ENCODE results near the gene PTPRK. TPM values are rescaled to one million over a fixed set of nuclear protein-coding genes. Genes with fewer than 3 reads are reported as not detected.

Gene PTPRK
- total and polyA plus RNA-seq, 8 donors: 57.0 to 90.4 (median 78.6) TPM

DNA sequence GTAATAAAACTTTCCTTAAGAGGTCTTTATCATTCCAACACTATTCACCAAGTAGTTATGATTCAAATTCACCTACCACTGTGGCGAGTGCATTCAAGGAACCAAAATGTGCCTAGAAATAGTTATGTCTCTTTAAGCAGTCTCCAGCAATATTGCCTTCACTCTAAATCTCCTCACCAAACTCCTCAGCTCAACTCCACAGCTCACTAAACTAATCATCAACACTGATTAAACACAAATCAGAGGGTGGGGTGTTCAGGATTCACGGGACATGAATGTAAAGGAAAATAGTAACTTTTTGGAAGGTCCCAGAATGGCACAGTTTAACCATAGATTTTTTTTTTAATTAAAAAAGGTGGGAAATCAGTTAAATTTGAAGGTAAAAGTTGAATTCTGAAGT is 549.0 kb downstream of the PTPRK start:
- TF ChIP-seq, protein P1, sequence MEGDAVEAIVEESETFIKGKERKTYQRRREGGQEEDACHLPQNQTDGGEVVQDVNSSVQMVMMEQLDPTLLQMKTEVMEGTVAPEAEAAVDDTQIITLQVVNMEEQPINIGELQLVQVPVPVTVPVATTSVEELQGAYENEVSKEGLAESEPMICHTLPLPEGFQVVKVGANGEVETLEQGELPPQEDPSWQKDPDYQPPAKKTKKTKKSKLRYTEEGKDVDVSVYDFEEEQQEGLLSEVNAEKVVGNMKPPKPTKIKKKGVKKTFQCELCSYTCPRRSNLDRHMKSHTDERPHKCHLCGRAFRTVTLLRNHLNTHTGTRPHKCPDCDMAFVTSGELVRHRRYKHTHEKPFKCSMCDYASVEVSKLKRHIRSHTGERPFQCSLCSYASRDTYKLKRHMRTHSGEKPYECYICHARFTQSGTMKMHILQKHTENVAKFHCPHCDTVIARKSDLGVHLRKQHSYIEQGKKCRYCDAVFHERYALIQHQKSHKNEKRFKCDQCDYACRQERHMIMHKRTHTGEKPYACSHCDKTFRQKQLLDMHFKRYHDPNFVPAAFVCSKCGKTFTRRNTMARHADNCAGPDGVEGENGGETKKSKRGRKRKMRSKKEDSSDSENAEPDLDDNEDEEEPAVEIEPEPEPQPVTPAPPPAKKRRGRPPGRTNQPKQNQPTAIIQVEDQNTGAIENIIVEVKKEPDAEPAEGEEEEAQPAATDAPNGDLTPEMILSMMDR (IDR thresholded peaks at IDR 0.05): no peak
- Histone ChIP-seq H3K36me3 (peaks cover 0 to 45% of the 10 kb centered on the region in 2 donors), H3K9me3 (no peaks in the 10 kb centered on the region), H3K27me3 (no peaks in the 10 kb centered on the region), H3K4me1 (no peaks in the 10 kb centered on the region), H3K27ac (no peak overlapping the region), H3K4me3 (no peak overlapping the region)
- intact Hi-C loops (cut with DNase I): no loop called here
- DNase-seq (no peak), ATAC-seq (no peak)

DNA sequence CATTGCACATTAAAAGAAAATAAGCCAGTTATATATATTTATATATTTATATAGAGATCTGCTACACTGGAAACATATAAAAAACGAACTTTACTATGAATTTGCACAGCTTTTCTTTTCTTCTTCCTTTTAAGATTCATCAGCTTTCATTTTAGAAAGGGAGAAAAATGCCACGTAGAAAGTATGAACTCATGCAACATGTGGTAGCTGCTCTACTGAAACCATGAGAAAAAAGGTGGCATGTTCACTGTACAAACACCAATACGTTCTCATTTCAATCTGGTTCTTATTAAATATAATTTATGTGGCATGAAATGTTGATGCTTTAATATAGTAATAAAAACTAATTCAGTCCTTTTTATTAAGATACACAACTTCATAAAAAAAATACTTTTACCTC is 550.7 kb downstream of the PTPRK start:
- no peaks in the 10 kb centered on the region for H3K9me3 ChIP-seq
- DNase-seq (no peak), ATAC-seq (no peak)
- intact Hi-C loops (cut with DNase I): no loop called here
- no peaks in the 10 kb centered on the region for H3K27me3 ChIP-seq
- H3K36me3 ChIP-seq: peaks cover 0 to 38% of the 10 kb centered on the region in 2 donors
- H3K4me3 ChIP-seq: no peak overlapping the region
- H3K27ac ChIP-seq: no peak overlapping the region
- no peaks in the 10 kb centered on the region for H3K4me1 ChIP-seq
- TF ChIP-seq, protein P1 (IDR thresholded peaks at IDR 0.05): no peak

DNA sequence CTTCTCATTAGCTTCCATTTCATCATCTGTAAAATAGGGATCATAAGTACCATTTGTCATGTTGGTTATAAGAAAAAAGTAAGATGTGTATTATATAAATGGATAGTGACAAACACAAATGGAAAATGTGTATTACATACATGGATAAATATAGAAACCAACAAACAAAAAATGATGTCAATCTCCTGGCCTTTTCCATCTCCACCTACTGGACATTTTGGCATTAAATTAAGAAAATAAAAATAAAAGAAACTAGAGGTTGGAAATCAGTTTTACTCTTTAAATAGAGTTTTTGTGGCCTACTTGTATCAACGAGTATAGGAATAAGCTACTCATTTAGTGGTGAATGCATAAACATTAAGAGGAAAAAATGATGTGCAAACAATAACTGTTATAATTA is 552.0 kb downstream of the PTPRK start:
- no peaks in the 10 kb centered on the region for H3K9me3 ChIP-seq
- DNase-seq (no peak), ATAC-seq (no peak)
- H3K27ac ChIP-seq: no peak overlapping the region
- no peaks in the 10 kb centered on the region for H3K27me3 ChIP-seq
- intact Hi-C loops (cut with DNase I): no loop called here
- no peak overlapping the region for H3K4me3 ChIP-seq
- H3K4me1 ChIP-seq: no peaks in the 10 kb centered on the region
- peaks cover 0 to 38% of the 10 kb centered on the region in 2 donors for H3K36me3 ChIP-seq
- TF ChIP-seq, protein P1 (IDR thresholded peaks at IDR 0.05): no peak

DNA sequence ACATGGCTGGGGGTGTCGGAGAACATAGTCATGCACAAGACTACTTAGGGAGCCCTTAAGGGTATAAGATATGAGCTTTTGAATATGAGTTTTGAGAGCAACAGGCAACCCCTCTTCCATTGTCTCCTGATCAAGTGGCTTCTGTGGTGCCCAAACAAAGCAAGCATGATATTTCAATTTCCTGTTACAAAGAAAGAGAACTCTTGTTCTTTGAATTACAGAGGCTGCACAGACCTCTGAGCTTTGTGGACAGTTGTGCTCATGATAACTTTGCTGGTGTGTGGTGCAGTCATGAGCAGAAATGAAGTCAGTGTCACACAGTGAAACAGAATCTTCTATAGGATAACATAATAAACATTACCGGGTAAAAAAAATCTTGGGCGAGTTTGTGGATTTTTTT is 552.7 kb downstream of the PTPRK start:
- peaks cover 0 to 33% of the 10 kb centered on the region in 2 donors for H3K36me3 ChIP-seq
- TF ChIP-seq, protein P1 (IDR thresholded peaks at IDR 0.05): no peak

DNA sequence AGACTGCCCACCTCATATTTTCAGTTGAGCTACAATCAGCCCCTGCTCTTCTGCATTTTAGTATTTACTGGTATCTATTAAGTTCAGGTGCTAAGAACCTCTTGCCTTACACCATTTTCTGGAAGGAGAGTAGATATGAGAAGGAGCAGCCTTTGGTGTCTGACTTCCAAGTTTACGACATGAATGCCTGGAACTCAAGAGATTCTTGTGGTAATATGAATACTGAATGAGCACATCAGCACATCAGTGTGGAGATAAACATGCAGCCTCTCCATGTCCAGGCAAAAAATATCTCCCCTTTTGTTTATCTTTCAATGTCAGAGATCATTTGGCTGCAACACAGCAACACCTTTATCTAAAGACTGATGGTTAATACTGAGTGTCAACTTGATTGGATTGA is 553.8 kb downstream of the PTPRK start:
- TF ChIP-seq, protein P1 (IDR thresholded peaks at IDR 0.05): no peak
- H3K4me1 ChIP-seq: no peaks in the 10 kb centered on the region
- H3K4me3 ChIP-seq: no peak overlapping the region
- no peak overlapping the region for H3K27ac ChIP-seq
- intact Hi-C loops (cut with DNase I): no loop called here
- DNase-seq (no peak), ATAC-seq (no peak)
- H3K9me3 ChIP-seq: no peaks in the 10 kb centered on the region
- H3K27me3 ChIP-seq: no peaks in the 10 kb centered on the region
- H3K36me3 ChIP-seq: peaks cover 0 to 25% of the 10 kb centered on the region in 2 donors

More for the DNA sequence above, 552.7 kb downstream of the PTPRK start:
- no peaks in the 10 kb centered on the region for H3K4me1 ChIP-seq
- H3K27me3 ChIP-seq: no peaks in the 10 kb centered on the region
- intact Hi-C loops (cut with DNase I): no loop called here
- DNase-seq (no peak), ATAC-seq (no peak)
- no peak overlapping the region for H3K4me3 ChIP-seq
- no peak overlapping the region for H3K27ac ChIP-seq
- no peaks in the 10 kb centered on the region for H3K9me3 ChIP-seq

Measured in left lung (tissue), 10 donors.